GM12801 (cell line): ENCODE results near the gene LAT.

Experiments
- CTCF ChIP-seq: IDR thresholded peaks from one replicate; pipeline ENCODE4 v1.5.1; 2011; ENCODE audit warnings: control low read depth; ENCODE audit not compliant: insufficient read length; ENCODE audit errors: extremely low read depth

The LAT gene

GRCh38 chr16:28982418-28982817 lies 2.4 kb upstream of the LAT start:
- TF ChIP-seq CTCF, result no peak

- TF ChIP-seq CTCF, result no peak
Observed at GRCh38 chr16:28982949-28983348, 1.9 kb upstream of the LAT start.

- no peak for TF ChIP-seq CTCF
Observed at GRCh38 chr16:28983644-28984043, 1.2 kb upstream of the LAT start.

GRCh38 chr16:28984091-28984490 lies 761 bp upstream of the LAT start:
- TF ChIP-seq CTCF, result no peak

GRCh38 chr16:28985211-28986041 lies 574 bp downstream of the LAT start:
- TF ChIP-seq CTCF, result no peak

- TF ChIP-seq CTCF, result no peak
Observed at GRCh38 chr16:28986046-28986445, 1.2 kb downstream of the LAT start.

GRCh38 chr16:28986492-28986891 lies 1.6 kb downstream of the LAT start:
- no peak for TF ChIP-seq CTCF
